Lower lobe of right lung (tissue), 2 donors: Measurements from ENCODE around the gene DCLRE1B. TPM values are rescaled to one million over a fixed set of nuclear protein-coding genes. Genes with fewer than 3 reads are reported as not detected.

Experiments used
- ATAC-seq, 2 donors: fragments of 200-7000 bp; cut with Tn5 transposase; one replicate each; pipeline ENCODE4 v1.9.1; 2020 to 2022; ENCODE audit warnings: mild to moderate bottlenecking in 2 of 2, moderate library complexity in 2 of 2
- DNase-seq: peaks from one replicate; pipeline ENCODE4 v3.0.0-alpha.2; 2020
- H3K27ac ChIP-seq: fragments of 200-600 bp; one replicate; pipeline ENCODE4 v1.8.0; 2022
- H3K27me3 ChIP-seq: fragments of 200-600 bp; one replicate; pipeline ENCODE4 v1.8.0; 2022; ENCODE audit warnings: low read depth
- H3K36me3 ChIP-seq: fragments of 200-600 bp; one replicate; pipeline ENCODE4 v1.8.0; 2022; ENCODE audit warnings: mild to moderate bottlenecking
- H3K4me1 ChIP-seq: fragments of 200-600 bp; one replicate; pipeline ENCODE4 v1.8.0; 2022
- H3K4me3 ChIP-seq: fragments of 200-600 bp; one replicate; pipeline ENCODE4 v1.8.0; 2022; ENCODE audit warnings: mild to moderate bottlenecking
- H3K9me3 ChIP-seq: fragments of 200-600 bp; one replicate; pipeline ENCODE4 v1.8.0; 2022
- CTCF ChIP-seq: fragments of 200-600 bp; IDR thresholded peaks from one replicate; pipeline ENCODE4 v1.8.0; 2022; ENCODE audit warnings: antibody characterized with exemption, mild to moderate bottlenecking
- intact Hi-C: fragments of 100-400 bp; cut with DNase I; formaldehyde crosslinking; loops from one replicate; pipeline ENCODE4 v1.11.0; 2022
- total RNA-seq: library from RNA; stranded (reverse); fragmentation: NEBNext Ultra II Directional; extraction: Animal tissue kit (Norgen Biotek cat#: 25700); gene quantifications from one replicate; pipeline ENCODE4 v1.2.1, GENCODE V29; 2021
- donor health status: DM: no; HTN: yes; CAD: no; lungs with severe emphysema.

Gene DCLRE1B
- total RNA-seq, 1 donor from 2014 or later = 8.3 TPM

GRCh38 chr1:113940365-113941244 lies 35.5 kb downstream of the DCLRE1B start:
- Histone ChIP-seq H3K4me3 (no peak overlapping the region), H3K9me3 (no peaks in the 10 kb centered on the region), H3K27ac (no peak overlapping the region), H3K36me3 (peaks cover 22% of the 10 kb centered on the region), H3K27me3 (no peaks in the 10 kb centered on the region), H3K4me1 (peaks cover 52% of the 10 kb centered on the region)
- no peak for TF ChIP-seq CTCF
- ATAC-seq (peak in 1 of 2 donors; percentile 24), DNase-seq (no peak)
- intact Hi-C loops = no loop called here

GRCh38 chr1:113941245-113941559 lies 36.1 kb downstream of the DCLRE1B start:
- no peak for DNase-seq
- H3K9me3 ChIP-seq = no peaks in the 10 kb centered on the region
- no peaks in the 10 kb centered on the region for H3K27me3 ChIP-seq
- H3K4me3 ChIP-seq = no peak overlapping the region
- H3K27ac ChIP-seq = no peak overlapping the region
- intact Hi-C loops = no loop called here
- no peak for ATAC-seq
- peaks cover 55% of the 10 kb centered on the region for H3K4me1 ChIP-seq
- no peak for TF ChIP-seq CTCF
- peaks cover 22% of the 10 kb centered on the region for H3K36me3 ChIP-seq

GRCh38 chr1:113942527-113942926 lies 37.4 kb downstream of the DCLRE1B start:
- ATAC-seq (no peak), DNase-seq (no peak)
- Histone ChIP-seq H3K4me3 (no peak overlapping the region), H3K36me3 (peaks cover 22% of the 10 kb centered on the region), H3K27ac (no peak overlapping the region), H3K9me3 (no peaks in the 10 kb centered on the region), H3K4me1 (peaks cover 55% of the 10 kb centered on the region), H3K27me3 (no peaks in the 10 kb centered on the region)
- no peak for TF ChIP-seq CTCF
- intact Hi-C loops = no loop called here

GRCh38 chr1:113943028-113943811 lies 38.1 kb downstream of the DCLRE1B start:
- ATAC-seq (no peak), DNase-seq (no peak)
- Histone ChIP-seq H3K9me3 (no peaks in the 10 kb centered on the region), H3K4me3 (no peak overlapping the region), H3K27me3 (no peaks in the 10 kb centered on the region), H3K27ac (no peak overlapping the region), H3K36me3 (peaks cover 22% of the 10 kb centered on the region), H3K4me1 (peaks cover 56% of the 10 kb centered on the region)
- no peak for TF ChIP-seq CTCF
- intact Hi-C loops = no loop called here

GRCh38 chr1:113945329-113945728 lies 40.2 kb downstream of the DCLRE1B start:
- intact Hi-C loops = no loop called here
- ATAC-seq = no peak
- Histone ChIP-seq H3K4me3 (no peak overlapping the region), H3K4me1 (peaks cover 62% of the 10 kb centered on the region), H3K27ac (no peak overlapping the region), H3K9me3 (no peaks in the 10 kb centered on the region), H3K27me3 (no peaks in the 10 kb centered on the region), H3K36me3 (peaks cover 21% of the 10 kb centered on the region)
- no peak for TF ChIP-seq CTCF
- DNase-seq = no peak
